Measurements from ENCODE around the gene SLC18A3. TPM values are rescaled to one million over a fixed set of nuclear protein-coding genes. Genes with fewer than 3 reads are reported as not detected.

SLC18A3 gene
- total and polyA plus RNA-seq, 2 donors, result 0.07 TPM; not detected in 1

- no peak for DNase-seq (ENCODE audit: low read depth in 6 of 9, low spot score in 9 of 9)
- no peaks in the 10 kb centered on the region for H3K36me3 ChIP-seq (ENCODE audit: control insufficient read depth in 2 of 2, insufficient read depth in 2 of 2, low read length in 1 of 2)
- peaks cover 0 to 7% of the 10 kb centered on the region in 2 donors for H3K27me3 ChIP-seq (ENCODE audit: control insufficient read depth in 2 of 2, insufficient read depth in 1 of 2, low read length in 1 of 2)
- H3K27ac ChIP-seq (ENCODE audit: low read depth in 1 of 2, low read length in 1 of 2), result no peak overlapping the region
- no peak overlapping the region for H3K4me3 ChIP-seq (ENCODE audit: low read length in 2 of 2)
- WGBS, result 88% methylated on average over 3 of the region's 3 CpGs
- H3K9me3 ChIP-seq (ENCODE audit: control insufficient read depth in 2 of 2, insufficient read depth in 1 of 2, low read length in 1 of 2), result no peaks in the 10 kb centered on the region
- H3K4me1 ChIP-seq (ENCODE audit: control insufficient read depth in 2 of 2, insufficient read depth in 2 of 2, low read length in 2 of 2), result no peaks in the 10 kb centered on the region
These were observed 10.6 kb upstream of the SLC18A3 start for GRCh38 chr10:49599546-49599945.

GRCh38 chr10:49600046-49600445 is 10.1 kb upstream of the SLC18A3 start:
- 91% methylated on average over 8 of the region's 8 CpGs for WGBS
- peaks cover 0 to 7% of the 10 kb centered on the region in 2 donors for H3K27me3 ChIP-seq (ENCODE audit: control insufficient read depth in 2 of 2, insufficient read depth in 1 of 2, low read length in 1 of 2)
- H3K27ac ChIP-seq (ENCODE audit: low read depth in 1 of 2, low read length in 1 of 2), result no peak overlapping the region
- H3K9me3 ChIP-seq (ENCODE audit: control insufficient read depth in 2 of 2, insufficient read depth in 1 of 2, low read length in 1 of 2), result no peaks in the 10 kb centered on the region
- H3K4me3 ChIP-seq (ENCODE audit: low read length in 2 of 2), result no peak overlapping the region
- H3K4me1 ChIP-seq (ENCODE audit: control insufficient read depth in 2 of 2, insufficient read depth in 2 of 2, low read length in 2 of 2), result no peaks in the 10 kb centered on the region
- no peaks in the 10 kb centered on the region for H3K36me3 ChIP-seq (ENCODE audit: control insufficient read depth in 2 of 2, insufficient read depth in 2 of 2, low read length in 1 of 2)
- no peak for DNase-seq (ENCODE audit: low read depth in 6 of 9, low spot score in 9 of 9)

GRCh38 chr10:49600781-49601400 is 9.2 kb upstream of the SLC18A3 start:
- no peaks in the 10 kb centered on the region for H3K9me3 ChIP-seq (ENCODE audit: control insufficient read depth in 2 of 2, insufficient read depth in 1 of 2, low read length in 1 of 2)
- WGBS, result 87% methylated on average over 4 of the region's 4 CpGs
- peaks cover 0 to 10% of the 10 kb centered on the region in 2 donors for H3K27me3 ChIP-seq (ENCODE audit: control insufficient read depth in 2 of 2, insufficient read depth in 1 of 2, low read length in 1 of 2)
- no peaks in the 10 kb centered on the region for H3K36me3 ChIP-seq (ENCODE audit: control insufficient read depth in 2 of 2, insufficient read depth in 2 of 2, low read length in 1 of 2)
- no peak overlapping the region for H3K27ac ChIP-seq (ENCODE audit: low read depth in 1 of 2, low read length in 1 of 2)
- no peak overlapping the region for H3K4me3 ChIP-seq (ENCODE audit: low read length in 2 of 2)
- H3K4me1 ChIP-seq (ENCODE audit: control insufficient read depth in 2 of 2, insufficient read depth in 2 of 2, low read length in 2 of 2), result no peaks in the 10 kb centered on the region
- no peak for DNase-seq (ENCODE audit: low read depth in 6 of 9, low spot score in 9 of 9)

- no peaks in the 10 kb centered on the region for H3K36me3 ChIP-seq (ENCODE audit: control insufficient read depth in 2 of 2, insufficient read depth in 2 of 2, low read length in 1 of 2)
- peaks cover 0 to under 1% of the 10 kb centered on the region in 2 donors for H3K9me3 ChIP-seq (ENCODE audit: control insufficient read depth in 2 of 2, insufficient read depth in 1 of 2, low read length in 1 of 2)
- H3K27ac ChIP-seq (ENCODE audit: low read depth in 1 of 2, low read length in 1 of 2), result no peak overlapping the region
- 83% methylated on average over 7 of the region's 7 CpGs for WGBS
- no peaks in the 10 kb centered on the region for H3K4me1 ChIP-seq (ENCODE audit: control insufficient read depth in 2 of 2, insufficient read depth in 2 of 2, low read length in 2 of 2)
- DNase-seq (ENCODE audit: low read depth in 6 of 9, low spot score in 9 of 9), result no peak
- H3K4me3 ChIP-seq (ENCODE audit: low read length in 2 of 2), result no peak overlapping the region
- peaks cover 0 to 13% of the 10 kb centered on the region in 2 donors for H3K27me3 ChIP-seq (ENCODE audit: control insufficient read depth in 2 of 2, insufficient read depth in 1 of 2, low read length in 1 of 2)
These were observed 8.3 kb upstream of the SLC18A3 start for GRCh38 chr10:49601857-49602256.

- H3K27me3 ChIP-seq (ENCODE audit: control insufficient read depth in 2 of 2, insufficient read depth in 1 of 2, low read length in 1 of 2), result peaks cover 0 to 19% of the 10 kb centered on the region in 2 donors
These were observed 7.6 kb upstream of the SLC18A3 start for GRCh38 chr10:49602380-49603023.

GRCh38 chr10:49605216-49605938 is 4.7 kb upstream of the SLC18A3 start:
- no peak for DNase-seq (ENCODE audit: low read depth in 6 of 9, low spot score in 9 of 9)
- 83% methylated on average over 6 of the region's 6 CpGs for WGBS
- Histone ChIP-seq H3K4me3 (ENCODE audit: low read length in 2 of 2) (no peak overlapping the region), H3K36me3 (ENCODE audit: control insufficient read depth in 2 of 2, insufficient read depth in 2 of 2, low read length in 1 of 2) (no peaks in the 10 kb centered on the region), H3K27me3 (ENCODE audit: control insufficient read depth in 2 of 2, insufficient read depth in 1 of 2, low read length in 1 of 2) (peaks cover 25 to 48% of the 10 kb centered on the region in 2 donors), H3K4me1 (ENCODE audit: control insufficient read depth in 2 of 2, insufficient read depth in 2 of 2, low read length in 2 of 2) (no peaks in the 10 kb centered on the region), H3K27ac (ENCODE audit: low read depth in 1 of 2, low read length in 1 of 2) (no peak overlapping the region), H3K9me3 (ENCODE audit: control insufficient read depth in 2 of 2, insufficient read depth in 1 of 2, low read length in 1 of 2) (peaks cover 0 to 12% of the 10 kb centered on the region in 2 donors)

More at GRCh38 chr10:49602380-49603023, 7.6 kb upstream of the SLC18A3 start:
- no peaks in the 10 kb centered on the region for H3K36me3 ChIP-seq (ENCODE audit: control insufficient read depth in 2 of 2, insufficient read depth in 2 of 2, low read length in 1 of 2)
- no peak overlapping the region for H3K27ac ChIP-seq (ENCODE audit: low read depth in 1 of 2, low read length in 1 of 2)
- no peak for DNase-seq (ENCODE audit: low read depth in 6 of 9, low spot score in 9 of 9)
- H3K4me1 ChIP-seq (ENCODE audit: control insufficient read depth in 2 of 2, insufficient read depth in 2 of 2, low read length in 2 of 2), result no peaks in the 10 kb centered on the region
- H3K4me3 ChIP-seq (ENCODE audit: low read length in 2 of 2), result no peak overlapping the region
- WGBS, result 94% methylated on average over 2 of the region's 2 CpGs
- peaks cover 0 to 7% of the 10 kb centered on the region in 2 donors for H3K9me3 ChIP-seq (ENCODE audit: control insufficient read depth in 2 of 2, insufficient read depth in 1 of 2, low read length in 1 of 2)

GRCh38 chr10:49605939-49606509 is 4.1 kb upstream of the SLC18A3 start:
- Histone ChIP-seq H3K4me1 (ENCODE audit: control insufficient read depth in 2 of 2, insufficient read depth in 2 of 2, low read length in 2 of 2) (no peaks in the 10 kb centered on the region), H3K27ac (ENCODE audit: low read depth in 1 of 2, low read length in 1 of 2) (no peak overlapping the region), H3K9me3 (ENCODE audit: control insufficient read depth in 2 of 2, insufficient read depth in 1 of 2, low read length in 1 of 2) (peaks cover 0 to 12% of the 10 kb centered on the region in 2 donors), H3K36me3 (ENCODE audit: control insufficient read depth in 2 of 2, insufficient read depth in 2 of 2, low read length in 1 of 2) (no peaks in the 10 kb centered on the region), H3K4me3 (ENCODE audit: low read length in 2 of 2) (no peak overlapping the region), H3K27me3 (ENCODE audit: control insufficient read depth in 2 of 2, insufficient read depth in 1 of 2, low read length in 1 of 2) (peaks cover 31 to 55% of the 10 kb centered on the region in 2 donors)
- DNase-seq (ENCODE audit: low read depth in 6 of 9, low spot score in 9 of 9), result no peak
- WGBS, result 61% methylated on average over 3 of the region's 3 CpGs

- Histone ChIP-seq H3K4me3 (ENCODE audit: low read length in 2 of 2) (no peak overlapping the region), H3K9me3 (ENCODE audit: control insufficient read depth in 2 of 2, insufficient read depth in 1 of 2, low read length in 1 of 2) (peaks cover 2 to 16% of the 10 kb centered on the region in 2 donors), H3K27me3 (ENCODE audit: control insufficient read depth in 2 of 2, insufficient read depth in 1 of 2, low read length in 1 of 2) (peaks cover 42 to 64% of the 10 kb centered on the region in 2 donors), H3K27ac (ENCODE audit: low read depth in 1 of 2, low read length in 1 of 2) (no peak overlapping the region), H3K4me1 (ENCODE audit: control insufficient read depth in 2 of 2, insufficient read depth in 2 of 2, low read length in 2 of 2) (no peaks in the 10 kb centered on the region), H3K36me3 (ENCODE audit: control insufficient read depth in 2 of 2, insufficient read depth in 2 of 2, low read length in 1 of 2) (no peaks in the 10 kb centered on the region)
- WGBS, result 4% methylated on average over 22 of the region's 22 CpGs
- peak; percentile 59 to 86 (median 76) for DNase-seq (ENCODE audit: low read depth in 6 of 9, low spot score in 9 of 9)
These were observed 3.1 kb upstream of the SLC18A3 start for GRCh38 chr10:49606981-49607535.

Data from thymus (tissue), 11 donors.